Esophagus (tissue), 2 donors: ENCODE data around the gene UXS1. TPM values are rescaled to one million over a fixed set of nuclear protein-coding genes. Genes with fewer than 3 reads are reported as not detected.

ENCODE experiments used
- H3K27ac ChIP-seq, 2 donors: one replicate each; pipeline ENCODE4 v1.5.1; 2013; ENCODE audit warnings: low read depth in 2 of 2, mild to moderate bottlenecking in 2 of 2, inconsistent platforms in 1 of 2, low read length in 1 of 2, moderate library complexity in 1 of 2
- H3K27me3 ChIP-seq, 2 donors: one replicate each; pipeline ENCODE4 v1.6.1; 2013; ENCODE audit warnings: low read length in 2 of 2, control low read depth in 1 of 2, mild to moderate bottlenecking in 1 of 2; ENCODE audit not compliant: insufficient read depth in 2 of 2, control insufficient read depth in 1 of 2
- H3K36me3 ChIP-seq, 2 donors: one replicate each; pipeline ENCODE4 v1.6.1; 2013; ENCODE audit warnings: low read length in 1 of 2; ENCODE audit not compliant: control insufficient read depth in 2 of 2, insufficient read depth in 2 of 2
- H3K4me1 ChIP-seq, 2 donors: one replicate each; pipeline ENCODE4 v1.6.1; 2013; ENCODE audit warnings: low read length in 1 of 2; ENCODE audit not compliant: control insufficient read depth in 2 of 2, insufficient read depth in 2 of 2
- H3K4me3 ChIP-seq, 2 donors: one replicate each; pipeline ENCODE4 v1.5.1; 2013; ENCODE audit warnings: low read length in 2 of 2, mild to moderate bottlenecking in 2 of 2, low read depth in 1 of 2, moderate library complexity in 1 of 2
- H3K9me3 ChIP-seq, 2 donors: one replicate each; pipeline ENCODE4 v1.6.1; 2013; ENCODE audit warnings: mild to moderate bottlenecking in 2 of 2, low read depth in 1 of 2, low read length in 1 of 2, moderate library complexity in 1 of 2; ENCODE audit not compliant: control insufficient read depth in 2 of 2, insufficient read depth in 1 of 2
- WGBS, 2 donors: extraction: QIAGEN DNeasy Blood & Tissue Kit; methylation state at CpG; one replicate each; pipeline ENCODE4 v1.1.7; 2013; 5-methylcytosine and 5-hydroxymethylcytosine counted together
- polyA plus RNA-seq, 2 donors: library from polyadenylated mRNA; stranded (reverse); fragments of 200-250 nt; gene quantifications; one replicate each; pipeline ENCODE4 v1.2.3, GENCODE V29; 2013
- donor health status: healthy with polysubstance abuse.
- donor health status: Bipolar disorder and iron deficiency.

The UXS1 gene
- polyA plus RNA-seq, 2 donors: 12.0 to 16.5 TPM

- peaks cover 3 to 21% of the 10 kb centered on the region in 2 donors for H3K4me1 ChIP-seq
- no peaks in the 10 kb centered on the region for H3K9me3 ChIP-seq
- H3K36me3 ChIP-seq: peaks cover 3 to 22% of the 10 kb centered on the region in 2 donors
- WGBS, 2 donors: 87 to 88% methylated on average over 5 of the region's 5 CpGs
- H3K4me3 ChIP-seq: no peak overlapping the region
- H3K27me3 ChIP-seq: no peaks in the 10 kb centered on the region
- H3K27ac ChIP-seq: peak overlapping the region in 1 of 2 donors; percentile 11
These were observed 76.8 kb downstream of the UXS1 start for GRCh38 chr2:106117347-106117746.

GRCh38 chr2:106116248-106116647, 77.9 kb downstream of the UXS1 start:
- Histone ChIP-seq H3K36me3 (peaks cover 10 to 26% of the 10 kb centered on the region in 2 donors), H3K27me3 (no peaks in the 10 kb centered on the region), H3K4me3 (no peak overlapping the region), H3K4me1 (peaks cover 3 to 16% of the 10 kb centered on the region in 2 donors), H3K27ac (no peak overlapping the region), H3K9me3 (no peaks in the 10 kb centered on the region)
- WGBS, 2 donors: 86% methylated on average over 5 of the region's 5 CpGs

- Histone ChIP-seq H3K27me3 (no peaks in the 10 kb centered on the region), H3K27ac (no peak overlapping the region), H3K9me3 (no peaks in the 10 kb centered on the region), H3K4me1 (peaks cover 3 to 16% of the 10 kb centered on the region in 2 donors), H3K4me3 (no peak overlapping the region), H3K36me3 (peaks cover 10 to 30% of the 10 kb centered on the region in 2 donors)
- 89 to 93% methylated on average over 4 of the region's 4 CpGs for WGBS, 2 donors
These were observed 78.4 kb downstream of the UXS1 start for GRCh38 chr2:106115665-106116064.

GRCh38 chr2:106115250-106115649, 78.9 kb downstream of the UXS1 start:
- peaks cover 10 to 31% of the 10 kb centered on the region in 2 donors for H3K36me3 ChIP-seq
- H3K4me3 ChIP-seq: no peak overlapping the region
- peaks cover 3 to 16% of the 10 kb centered on the region in 2 donors for H3K4me1 ChIP-seq
- no peaks in the 10 kb centered on the region for H3K9me3 ChIP-seq
- 84 to 89% methylated on average over 2 of the region's 2 CpGs for WGBS, 2 donors
- no peaks in the 10 kb centered on the region for H3K27me3 ChIP-seq
- H3K27ac ChIP-seq: no peak overlapping the region

GRCh38 chr2:106114166-106114565, 79.9 kb downstream of the UXS1 start:
- Histone ChIP-seq H3K27ac (no peak overlapping the region), H3K4me1 (peaks cover 3 to 16% of the 10 kb centered on the region in 2 donors), H3K36me3 (peaks cover 10 to 33% of the 10 kb centered on the region in 2 donors), H3K4me3 (no peak overlapping the region), H3K27me3 (no peaks in the 10 kb centered on the region), H3K9me3 (no peaks in the 10 kb centered on the region)
- 76 to 90% methylated on average over 4 of the region's 4 CpGs for WGBS, 2 donors

- no peaks in the 10 kb centered on the region for H3K27me3 ChIP-seq
- H3K4me3 ChIP-seq: no peak overlapping the region
- peaks cover 3 to 14% of the 10 kb centered on the region in 2 donors for H3K4me1 ChIP-seq
- H3K27ac ChIP-seq: peak overlapping the region in 1 of 2 donors; percentile 34
- H3K9me3 ChIP-seq: no peaks in the 10 kb centered on the region
- H3K36me3 ChIP-seq: peaks cover 10 to 31% of the 10 kb centered on the region in 2 donors
- 70 to 83% methylated on average over 13 of the region's 13 CpGs for WGBS, 2 donors
These were observed 80.6 kb downstream of the UXS1 start for GRCh38 chr2:106113361-106113966.

- 95 to 96% methylated on average over 14 of the region's 14 CpGs for WGBS, 2 donors
- Histone ChIP-seq H3K4me1 (peaks cover 0 to 12% of the 10 kb centered on the region in 2 donors), H3K36me3 (peaks cover 10 to 28% of the 10 kb centered on the region in 2 donors)
These were observed 82.1 kb downstream of the UXS1 start for GRCh38 chr2:106111882-106112571.

GRCh38 chr2:106109675-106110424, 84.3 kb downstream of the UXS1 start:
- Histone ChIP-seq H3K4me3 (no peak overlapping the region), H3K9me3 (no peaks in the 10 kb centered on the region), H3K4me1 (peaks cover 0 to 8% of the 10 kb centered on the region in 2 donors), H3K27ac (no peak overlapping the region), H3K36me3 (peaks cover 10 to 33% of the 10 kb centered on the region in 2 donors), H3K27me3 (no peaks in the 10 kb centered on the region)
- 84% methylated on average over 13 of the region's 13 CpGs for WGBS, 2 donors

More at GRCh38 chr2:106111882-106112571, 82.1 kb downstream of the UXS1 start:
- H3K9me3 ChIP-seq: no peaks in the 10 kb centered on the region
- H3K27me3 ChIP-seq: no peaks in the 10 kb centered on the region
- no peak overlapping the region for H3K27ac ChIP-seq
- no peak overlapping the region for H3K4me3 ChIP-seq

GRCh38 chr2:106108791-106109190, 85.3 kb downstream of the UXS1 start:
- Histone ChIP-seq H3K27me3 (no peaks in the 10 kb centered on the region), H3K4me3 (no peak overlapping the region), H3K4me1 (peaks cover 0 to 6% of the 10 kb centered on the region in 2 donors), H3K9me3 (no peaks in the 10 kb centered on the region), H3K27ac (no peak overlapping the region), H3K36me3 (peaks cover 7 to 33% of the 10 kb centered on the region in 2 donors)
- 78 to 85% methylated on average over 7 of the region's 7 CpGs for WGBS, 2 donors
